Heart right ventricle (tissue), 16 donors: ENCODE measurements around the gene PCGF2. TPM values are rescaled to one million over a fixed set of nuclear protein-coding genes. Genes with fewer than 3 reads are reported as not detected.

Experiments
- ATAC-seq, 8 donors: fragments of 200-7000 bp; cut with Tn5 transposase; one replicate each; pipeline ENCODE4 v1.9.1; 2020; ENCODE audit warnings: mild to moderate bottlenecking in 8 of 8, moderate library complexity in 8 of 8, moderate number of reproducible peaks in 1 of 8
- DNase-seq, 2 donors: peaks; one replicate each; pipeline ENCODE4 v3.0.0-alpha.2; 2020
- H3K27ac ChIP-seq, 10 donors: fragments of 200-600 bp; sonication (generic) in 2 of 10; one replicate each; pipeline versions ENCODE4 v1.5.0 to v1.8.0; 2020 to 2022; ENCODE audit warnings: mild to moderate bottlenecking in 3 of 10
- H3K27me3 ChIP-seq, 7 donors: fragments of 200-600 bp; one replicate each; pipeline ENCODE4 v1.8.0; 2021 to 2022; ENCODE audit warnings: mild to moderate bottlenecking in 2 of 7
- H3K36me3 ChIP-seq, 9 donors: fragments of 200-600 bp; sonication (generic) in 1 of 9; one replicate each; pipeline versions ENCODE4 v1.5.0 to v1.8.0; 2020 to 2022; ENCODE audit warnings: mild to moderate bottlenecking in 2 of 9
- H3K4me1 ChIP-seq, 9 donors: fragments of 200-600 bp; sonication (generic) in 1 of 9; one replicate each; pipeline versions ENCODE4 v1.5.0 to v1.8.0; 2020 to 2022; ENCODE audit warnings: mild to moderate bottlenecking in 4 of 9
- H3K4me3 ChIP-seq, 10 donors: fragments of 200-600 bp; sonication (generic) in 2 of 10; one replicate each; pipeline versions ENCODE4 v1.5.0 to v1.8.0; 2020 to 2022; ENCODE audit warnings: mild to moderate bottlenecking in 7 of 10, moderate library complexity in 2 of 10
- H3K9me3 ChIP-seq, 11 donors: fragments of 200-600 bp in 10 of 11; sonication (generic) in 2 of 11; one replicate each; pipeline versions ENCODE4 v1.5.0 to v1.8.0; 2013 to 2022; ENCODE audit warnings: mild to moderate bottlenecking in 2 of 11, control low read depth in 1 of 11, moderate library complexity in 1 of 11
- WGBS, 2 donors: extraction: QIAGEN DNeasy Blood & Tissue Kit; methylation state at CpG; one replicate each; pipeline ENCODE4 v1.1.7; 2013; ENCODE audit warnings: inconsistent platforms in 1 of 2; 5-methylcytosine and 5-hydroxymethylcytosine counted together
- intact Hi-C, 10 donors: fragments of 100-400 bp; cut with DNase I; formaldehyde crosslinking; loops; one replicate each; pipeline versions ENCODE4 v1.11.1 to v1.14.2; 2022
- long read RNA-seq, 3 donors: library from polyadenylated mRNA; unstranded; transcript quantifications; one replicate each; pipeline ENCODE4 v2.0.0, GENCODE V29; 2020 to 2021
- polyA plus RNA-seq, 2 donors: library from polyadenylated mRNA; stranded (reverse); fragments of 200-250 nt; gene quantifications; one replicate each; pipeline ENCODE4 v1.2.3, GENCODE V29; 2013
- total RNA-seq, 10 donors: library from RNA; stranded (reverse); fragmentation: NEBNext Ultra II Directional in 3 of 10; extraction: Animal tissue kit (Norgen Biotek cat#: 25700) in 3 of 10; gene quantifications; one replicate each; pipeline versions ENCODE4 v1.2.1 to v1.2.4, GENCODE V29; 2021 to 2023
- TF ChIP-seq, protein P1 (sequence below), 9 donors: fragments of 200-600 bp; sonication (generic) in 2 of 9; IDR thresholded peaks; one replicate each; pipeline versions ENCODE4 v1.5.0 to v1.8.0; 2021 to 2022; ENCODE audit warnings: antibody characterized with exemption in 9 of 9, mild to moderate bottlenecking in 5 of 9, moderate library complexity in 1 of 9
- donor health status: Arrhythmogenic right ventricular cardiomyopathy.
- donor health status: ischemic (EF 13 %, LVEDD 7.1; RV severe dilation, severe dysfunction).
- donor health status: healthy with polysubstance abuse.
- donor health status: DM: no; HTN: yes; CAD: no.
- donor health status: DM: no; HTN: no; CAD: no.
- donor health status: ischemic (EF 25% LVEDD 6.9; RV normal size, moderate dysfunction).
- donor health status: ischemic (EF 25% LVEDD 5.7; RV mildly dilated, moderate dysfunction).
- donor health status: healthy.
- donor health status: DM: yes; HTN: yes; CAD: no.
- donor health status: Ischemic cardiomyopathy.
- donor health status: ischemic (EF 35%, LVEDD 5.7; RV mildly dilated, moderate dysfunction).
- donor health status: nonischemic (EF 11% LVEDD 7.7; RV severe dilation, severe dysfunction).
- donor health status: DM: yes; HTN: yes; CAD: no.
- donor health status: PGD.
- donor health status: ischemic (EF 29% LVEDD 5.4; RV normal size, mild dysfunction).
- donor health status: nonischemic (EF 23%, LVEDD 6.1; RV moderate dilation, normal function).

The PCGF2 gene
- 10 to 100 TPM; 15.8 to 30.0 (median 22.8) TPM for total RNA-seq
- polyA plus RNA-seq: 10 to 100 TPM; 23.8 to 51.6 TPM
- long read RNA-seq, donor 1, partial matches to known transcripts: 3 of 8 reads
- long read RNA-seq, donor 1, other reads (novel, unspliced or antisense): 5 of 8 reads
- long read RNA-seq, donor 2, partial matches to known transcripts: 7 of 14 reads
- long read RNA-seq, donor 2, other reads (novel, unspliced or antisense): 7 of 14 reads
- long read RNA-seq, donor 3, partial matches to known transcripts: 3 of 5 reads
- long read RNA-seq, donor 3, other reads (novel, unspliced or antisense): 2 of 5 reads

- WGBS, 2 donors: 0 to 1% methylated on average over 33 to 47 of the region's 47 CpGs
- H3K4me3 ChIP-seq: peak within 1 kb of the TSS; percentile 67 to 99 (median 90)
- TF ChIP-seq, protein P1, sequence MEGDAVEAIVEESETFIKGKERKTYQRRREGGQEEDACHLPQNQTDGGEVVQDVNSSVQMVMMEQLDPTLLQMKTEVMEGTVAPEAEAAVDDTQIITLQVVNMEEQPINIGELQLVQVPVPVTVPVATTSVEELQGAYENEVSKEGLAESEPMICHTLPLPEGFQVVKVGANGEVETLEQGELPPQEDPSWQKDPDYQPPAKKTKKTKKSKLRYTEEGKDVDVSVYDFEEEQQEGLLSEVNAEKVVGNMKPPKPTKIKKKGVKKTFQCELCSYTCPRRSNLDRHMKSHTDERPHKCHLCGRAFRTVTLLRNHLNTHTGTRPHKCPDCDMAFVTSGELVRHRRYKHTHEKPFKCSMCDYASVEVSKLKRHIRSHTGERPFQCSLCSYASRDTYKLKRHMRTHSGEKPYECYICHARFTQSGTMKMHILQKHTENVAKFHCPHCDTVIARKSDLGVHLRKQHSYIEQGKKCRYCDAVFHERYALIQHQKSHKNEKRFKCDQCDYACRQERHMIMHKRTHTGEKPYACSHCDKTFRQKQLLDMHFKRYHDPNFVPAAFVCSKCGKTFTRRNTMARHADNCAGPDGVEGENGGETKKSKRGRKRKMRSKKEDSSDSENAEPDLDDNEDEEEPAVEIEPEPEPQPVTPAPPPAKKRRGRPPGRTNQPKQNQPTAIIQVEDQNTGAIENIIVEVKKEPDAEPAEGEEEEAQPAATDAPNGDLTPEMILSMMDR (IDR thresholded peaks at IDR 0.05): no peak
- intact Hi-C loops: loop anchor here in 1 of 10 donors (2.0 to 5.0 kb wide), 2 partner anchors 18 to 46 kb away; partner anchors contain the start of gene CISD3
- H3K36me3 ChIP-seq: no peaks in the 10 kb centered on the region
- DNase-seq: peak; percentile 89 to 96
- H3K4me1 ChIP-seq: peaks cover 5 to 78% (median 67%) of the 10 kb centered on the region in 9 donors
- H3K27me3 ChIP-seq: peaks cover 0 to 52% (median 0%) of the 10 kb centered on the region in 7 donors
- H3K9me3 ChIP-seq: no peaks in the 10 kb centered on the region
- peak; percentile 17 to 52 (median 31) for ATAC-seq
- peak within 1 kb of the TSS; percentile 89 to 99 (median 96) for H3K27ac ChIP-seq
Measured at GRCh38 chr17:38748149-38748891, at the start of gene PCGF2. TSS of gene PCGF2 (minus strand) at chr17:38748336. CDS start at chr17:38740402, 7,934 bp downstream.

DNA sequence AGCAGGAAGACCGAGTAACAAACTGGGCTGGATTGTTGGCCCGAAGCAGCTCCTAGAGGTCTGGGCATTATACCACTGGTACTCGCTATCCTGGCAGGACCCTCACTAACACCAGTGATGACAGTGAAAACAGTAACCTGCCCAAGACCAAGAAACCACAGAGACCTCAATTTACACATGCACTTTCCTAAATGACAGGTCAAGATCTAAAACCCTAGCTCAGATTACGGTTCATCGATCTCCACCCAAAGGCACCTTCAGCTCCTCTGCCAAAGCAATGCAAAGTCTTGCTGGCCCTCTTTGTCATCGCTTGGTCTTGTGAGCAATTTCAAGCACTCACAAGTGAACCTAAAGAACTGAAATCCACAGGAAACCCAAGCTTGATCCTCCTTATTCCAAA lies 49.7 kb upstream of the PCGF2 start:
- 70 to 78% methylated on average over 6 of the region's 6 CpGs for WGBS, 2 donors
- H3K36me3 ChIP-seq: peaks cover 0 to 48% (median 8%) of the 10 kb centered on the region in 9 donors
- H3K27me3 ChIP-seq: no peaks in the 10 kb centered on the region
- TF ChIP-seq, protein P1 (IDR thresholded peaks at IDR 0.05): no peak
- H3K4me1 ChIP-seq: peaks cover 7 to 42% (median 34%) of the 10 kb centered on the region in 9 donors
- ATAC-seq (no peak), DNase-seq (no peak)
- intact Hi-C loops: loop anchor here in 3 of 10 donors (2.0 to 5.0 kb wide), 2 partner anchors 45 to 46 kb away; partner anchors contain the start of gene PSMB3 (in 3 of the 3)
- no peaks in the 10 kb centered on the region for H3K9me3 ChIP-seq
- peak overlapping the region in 9 of 10 donors; percentile 82 to 99 (median 94) for H3K4me3 ChIP-seq
- peak overlapping the region in 8 of 10 donors; percentile 30 to 100 (median 100) for H3K27ac ChIP-seq

- Histone ChIP-seq H3K4me1 (peaks cover 7 to 42% (median 35%) of the 10 kb centered on the region in 9 donors), H3K4me3 (peak overlapping the region in 2 of 10 donors; percentile 87 to 99), H3K36me3 (peaks cover 0 to 47% (median 7%) of the 10 kb centered on the region in 9 donors), H3K9me3 (no peaks in the 10 kb centered on the region), H3K27me3 (no peaks in the 10 kb centered on the region), H3K27ac (peak overlapping the region in 2 of 10 donors; percentile 14 to 100)
- intact Hi-C loops: loop anchor here in 2 of 10 donors (5.0 kb wide), 1 partner anchor 45 kb away; the partner anchor contains the start of gene PSMB3 (in 2 of the 2)
- DNase-seq: no peak
- TF ChIP-seq, protein P1 (IDR thresholded peaks at IDR 0.05): no peak
- ATAC-seq: no peak
- WGBS, 2 donors: 73 to 77% methylated on average over 5 of the region's 5 CpGs
Measured at GRCh38 chr17:38797158-38797490, 49.0 kb upstream of the PCGF2 start.
